NT2/D1 (cell line): ENCODE data around the gene TMEM245.

Experiments
- SUZ12 ChIP-seq: IDR thresholded peaks from 2 replicates; pipeline ENCODE4 v1.6.1; 2011; ENCODE audit not compliant: insufficient read length, insufficient read depth; ENCODE audit errors: extremely low read depth
- ZNF274 ChIP-seq: IDR thresholded peaks from 2 replicates; pipeline ENCODE4 v1.6.1; 2011; ENCODE audit warnings: mild to moderate bottlenecking, low read depth, low read length

GRCh38 chr9:109097146-109097545, 22.6 kb downstream of the TMEM245 start:
- TF ChIP-seq ZNF274 (no peak), SUZ12 (no peak)
